IMR-90 (cell line): ENCODE measurements around the gene ACOXL. TPM values are rescaled to one million over a fixed set of nuclear protein-coding genes. Genes with fewer than 3 reads are reported as not detected.

Experiments used
- ATAC-seq: fragments of 200-7000 bp; cut with Tn5 transposase; 2 replicates; pipeline ENCODE4 v1.9.1; 2020; ENCODE audit warnings: low read depth, mild to moderate bottlenecking, moderate library complexity
- BruUV-seq: library from RNA; stranded (reverse); fragments of 400-500 nt; replicated peaks from 2 replicates; lab custom pipeline; 2021; lab: Mats Ljungman, UMichigan
- CTCF ChIA-PET: fragments of 300-600 bp; formaldehyde crosslinking; extraction: SDS; loops from one replicate; lab custom pipeline; 2021; ENCODE audit warnings: antibody characterized with exemption; lab: Yijun Ruan, JAX
- POLR2A ChIA-PET: fragments of 300-600 bp; sonication (Branson Sonifier 250); formaldehyde crosslinking; loops from one replicate; lab custom pipeline; 2022; ENCODE audit warnings: antibody characterized with exemption; ENCODE audit not compliant: unreplicated experiment; lab: Charles Lee
- DNase-seq: peaks from one replicate; pipeline ENCODE4 v3.0.0; 2013
- H2AFZ ChIP-seq: replicated peaks from 2 replicates; pipeline ENCODE3; 2013; ENCODE audit warnings: low read length, mild to moderate bottlenecking; ENCODE audit not compliant: poor library complexity
- H2AK5ac ChIP-seq: 2 replicates; pipeline ENCODE4 v1.6.1; 2013; ENCODE audit warnings: low read depth, low read length, inconsistent platforms
- H2AK9ac ChIP-seq: replicated peaks from 2 replicates; pipeline ENCODE3; 2013; ENCODE audit warnings: mild to moderate bottlenecking, low read depth, low read length, moderate library complexity; ENCODE audit not compliant: poor library complexity
- H2BK120ac ChIP-seq: 2 replicates; pipeline ENCODE4 v1.6.1; 2013; ENCODE audit warnings: low read depth, low read length, inconsistent platforms
- H2BK15ac ChIP-seq: 3 replicates; pipeline ENCODE4 v1.6.1; 2013; ENCODE audit warnings: low read depth, low read length, inconsistent platforms
- H2BK20ac ChIP-seq: 2 replicates; pipeline ENCODE4 v1.6.1; 2013; ENCODE audit warnings: low read depth, mild to moderate bottlenecking, inconsistent platforms, low read length, moderate library complexity
- H2BK5ac ChIP-seq: 2 replicates; pipeline ENCODE4 v1.6.1; 2013; ENCODE audit warnings: mild to moderate bottlenecking, low read depth, low read length, inconsistent platforms; ENCODE audit not compliant: poor library complexity, severe bottlenecking
- H3K14ac ChIP-seq: replicated peaks from 2 replicates; pipeline ENCODE4 v1.6.1; 2013; ENCODE audit warnings: low read depth, low read length, inconsistent platforms
- H3K18ac ChIP-seq: 2 replicates; pipeline ENCODE4 v1.6.1; 2013; ENCODE audit warnings: low read depth, low read length, control low read depth
- H3K23ac ChIP-seq: 2 replicates; pipeline ENCODE4 v1.6.1; 2013; ENCODE audit warnings: low read depth, low read length, inconsistent platforms
- H3K27ac ChIP-seq: 2 replicates; pipeline ENCODE4 v1.5.1; 2013; ENCODE audit warnings: mild to moderate bottlenecking, control low read depth, low read length; ENCODE audit not compliant: insufficient read depth
- H3K27me3 ChIP-seq: 2 replicates; pipeline ENCODE4 v1.6.1; 2013; ENCODE audit warnings: low read length; ENCODE audit not compliant: control insufficient read depth, insufficient read depth
- H3K36me3 ChIP-seq: 2 replicates; pipeline ENCODE4 v1.6.1; 2013; ENCODE audit warnings: low read length, mixed read lengths; ENCODE audit not compliant: control insufficient read depth, insufficient read depth
- H3K4ac ChIP-seq: 2 replicates; pipeline ENCODE4 v1.6.1; 2013; ENCODE audit warnings: low read depth, low read length, inconsistent platforms
- H3K4me1 ChIP-seq: 2 replicates; pipeline ENCODE4 v1.6.1; 2013; ENCODE audit warnings: low read length, mixed read lengths; ENCODE audit not compliant: control insufficient read depth, insufficient read depth
- H3K4me2 ChIP-seq: 2 replicates; pipeline ENCODE4 v1.6.1; 2013; ENCODE audit warnings: low read depth, mild to moderate bottlenecking, control low read depth, low read length, moderate library complexity
- H3K4me3 ChIP-seq: 2 replicates; pipeline ENCODE4 v1.5.1; 2013; ENCODE audit warnings: low read depth, mild to moderate bottlenecking, control low read depth, low read length, moderate library complexity; ENCODE audit not compliant: insufficient read depth
- H3K56ac ChIP-seq: 2 replicates; pipeline ENCODE4 v1.6.1; 2013; ENCODE audit warnings: low read length, inconsistent platforms; ENCODE audit not compliant: insufficient read depth; ENCODE audit errors: extremely low read depth
- H3K79me1 ChIP-seq, 2 experiments: 2 replicates each; pipeline ENCODE4 v1.6.1; 2013; ENCODE audit warnings: low read length in 2 of 2, inconsistent platforms in 1 of 2, low read depth in 1 of 2
- H3K9ac ChIP-seq: 2 replicates; pipeline ENCODE4 v1.6.1; 2013; ENCODE audit warnings: low read depth, low read length, control low read depth
- H3K9me1 ChIP-seq: 2 replicates; pipeline ENCODE4 v1.6.1; 2013; ENCODE audit warnings: low read length, inconsistent platforms; ENCODE audit not compliant: insufficient read depth
- H3K9me3 ChIP-seq: 2 replicates; pipeline ENCODE4 v1.6.1; 2013; ENCODE audit warnings: low read length; ENCODE audit not compliant: control insufficient read depth, insufficient read depth
- H4K20me1 ChIP-seq: 2 replicates; pipeline ENCODE4 v1.6.1; 2013; ENCODE audit warnings: low read length, inconsistent platforms; ENCODE audit not compliant: insufficient read depth
- H4K5ac ChIP-seq: 2 replicates; pipeline ENCODE4 v1.6.1; 2013; ENCODE audit warnings: mild to moderate bottlenecking, low read depth, low read length, control low read depth
- H4K8ac ChIP-seq, 2 experiments: 2 replicates each; pipeline ENCODE4 v1.6.1; 2013; ENCODE audit warnings: low read depth in 2 of 2, low read length in 2 of 2, control low read depth in 1 of 2, inconsistent platforms in 1 of 2
- H4K91ac ChIP-seq: 2 replicates; pipeline ENCODE4 v1.6.1; 2013; ENCODE audit warnings: low read depth, low read length, inconsistent platforms; ENCODE audit not compliant: insufficient read depth
- MAFK ChIP-seq: IDR thresholded peaks from 2 replicates; pipeline ENCODE4 v1.6.1; 2012; ENCODE audit warnings: low read depth, low read length, improper control_type of control experiment
- NFE2L2 ChIP-seq: fragments of 150-350 bp; IDR thresholded peaks from 2 replicates; pipeline ENCODE4 v1.6.1; 2016; ENCODE audit warnings: low read depth, mild to moderate bottlenecking, low read length
- WGBS, 2 experiments: methylation state at CpG; one replicate each; pipeline versions ENCODE4 v1.1.5 to v1.1.7; 2013; ENCODE audit warnings: missing lambda C conversion rate in 2 of 2; ENCODE audit not compliant: insufficient read length in 1 of 2; ENCODE audit errors: extremely low coverage in 2 of 2; 5-methylcytosine and 5-hydroxymethylcytosine counted together
- dilution Hi-C: fragments of 300-500 bp; cut with HindIII; formaldehyde crosslinking; loops from one replicate; pipeline ENCODE4 v1.14.3; 2018; ENCODE audit warnings: low sequenced_read_pairs; ENCODE audit not compliant: unreplicated experiment
- in situ Hi-C: fragments of 300-500 bp; cut with MboI; formaldehyde crosslinking; loops from 3 replicates; pipeline ENCODE4 v1.14.3; 2019; ENCODE audit warnings: low sequenced_read_pairs, inconsistent platforms, mixed read lengths
- intact Hi-C: fragments of 100-400 bp; cut with micrococcal nuclease; formaldehyde crosslinking; loops from 2 replicates; pipeline ENCODE4 v1.10.0; 2022
- polyA plus RNA-seq, 3 experiments: library from polyadenylated mRNA; depleted of rRNA; stranded (reverse); fragments of >200 nt; gene quantifications; 2 replicates each; pipeline ENCODE4 v1.2.3, GENCODE V29; 2012; ENCODE audit warnings: low replicate concordance in 1 of 3
- total RNA-seq: library from RNA; depleted of rRNA; stranded (reverse); fragments of >200 nt; gene quantifications from 2 replicates; pipeline ENCODE4 v1.2.3, GENCODE V29; 2012

ACOXL gene
- total and polyA plus RNA-seq, 2 of the 4 experiments (the other 2 are of a cell fraction) = not detected

GRCh38 chr2:111113838-111114237 lies 381.5 kb downstream of the ACOXL start:
- TF ChIP-seq MAFK (peak; percentile 57), NFE2L2 (no peak)
- dilution Hi-C loops = no loop called here
- H4K91ac ChIP-seq = no peak overlapping the region
- H3K36me3 ChIP-seq = no peaks in the 10 kb centered on the region
- H3K14ac ChIP-seq = no peak overlapping the region
- no peak overlapping the region for H2BK15ac ChIP-seq
- peaks cover 48% of the 10 kb centered on the region for H3K27me3 ChIP-seq
- H3K23ac ChIP-seq = no peak overlapping the region
- peaks cover 2% of the 10 kb centered on the region; the same call in 1 of the 2 replicates for H3K4me1 ChIP-seq
- H3K9me3 ChIP-seq = no peaks in the 10 kb centered on the region; the same call in 1 of the 2 replicates
- H4K8ac ChIP-seq = no peak overlapping the region
- intact Hi-C loops = no loop called here
- no peak overlapping the region for H2BK20ac ChIP-seq
- no peaks in the 10 kb centered on the region for H3K9me1 ChIP-seq
- no peak overlapping the region for H4K5ac ChIP-seq
- WGBS, 2 experiments = no CpG with 5 or more reads among the region's 1 CpG
- no peak overlapping the region for H3K9ac ChIP-seq
- DNase-seq (no peak), ATAC-seq (no peak)
- H2BK5ac ChIP-seq = no peak overlapping the region
- ChIA-PET CTCF (no interaction called here), POLR2A (no interaction called here)
- H3K18ac ChIP-seq = no peak overlapping the region
- no peak overlapping the region for H2AK5ac ChIP-seq
- H2BK120ac ChIP-seq = no peak overlapping the region
- no peak overlapping the region for H2AK9ac ChIP-seq
- H3K4ac ChIP-seq = no peak overlapping the region
- BruUV-seq = no TSS peak
- H3K27ac ChIP-seq = no peak overlapping the region
- H3K4me3 ChIP-seq = no peak overlapping the region
- no peak overlapping the region for H3K56ac ChIP-seq
- H2AFZ ChIP-seq = no peak overlapping the region
- in situ Hi-C loops = loop anchor here (10.0 kb wide), 1 partner anchor 561 kb away; no protein-coding TSS in a partner anchor
- H3K4me2 ChIP-seq = no peak overlapping the region
- H4K20me1 ChIP-seq = peaks cover 9% of the 10 kb centered on the region; the same call in 1 of the 2 replicates
- H3K79me1 ChIP-seq = no peaks in the 10 kb centered on the region
